ENCODE measurements around the gene TMEM147. TPM values are rescaled to one million over a fixed set of nuclear protein-coding genes. Genes with fewer than 3 reads are reported as not detected.

The TMEM147 gene
- total RNA-seq, 1 experiment from 2014 or later = 157 TPM

- POLR2A ChIA-PET = no interaction called here
- intact Hi-C loops (cut with micrococcal nuclease; ENCODE audit: unreplicated experiment) (no loop called here), in situ Hi-C loops (cut with HindIII; ENCODE audit: low pct_unique_long_range_greater_than_20kb, low sequenced_read_pairs) (no loop called here)
- no TSS peak for BruUV-seq (replicated peaks)
- TF ChIP-seq SIN3A (IDR thresholded peaks at IDR 0.05; ENCODE audit: borderline replicate concordance, insufficient read depth, low read depth, low read length) (no peak), TCF7L2 (IDR thresholded peaks at IDR 0.05; ENCODE audit: low read depth, low read length) (no peak), POLR2AphosphoS5 (IDR thresholded peaks at IDR 0.05; ENCODE audit: low read depth, low read length) (no peak), CTCF (IDR thresholded peaks at IDR 0.05) (no peak)
- CTCF ChIA-PET = no interaction called here
- no peaks in the 10 kb centered on the region for H3K27me3 ChIP-seq (ENCODE audit: control insufficient read depth, insufficient read depth, low read length)
- peaks cover 4% of the 10 kb centered on the region; the same call in 1 of the 2 replicates for H3K36me3 ChIP-seq (ENCODE audit: control insufficient read depth, insufficient read depth, low read length)
- no peak for ATAC-seq
- peaks cover 6% of the 10 kb centered on the region; the same call in 1 of the 2 replicates for H3K4me1 ChIP-seq (ENCODE audit: control insufficient read depth, insufficient read depth, low read length)
- DNase-seq (ENCODE audit: low read depth, low spot score) = no peak
- no peak overlapping the region for H3K4me3 ChIP-seq (ENCODE audit: low read depth in 2 of 2, low read length in 2 of 2)
- no peaks in the 10 kb centered on the region for H3K9me3 ChIP-seq (ENCODE audit: control insufficient read depth, insufficient read depth, low read depth, low read length)
- no peak overlapping the region for H3K27ac ChIP-seq (ENCODE audit: low read length)
These were observed 5.6 kb upstream of the TMEM147 start for GRCh38 chr19:35539850-35540249.

DNA sequence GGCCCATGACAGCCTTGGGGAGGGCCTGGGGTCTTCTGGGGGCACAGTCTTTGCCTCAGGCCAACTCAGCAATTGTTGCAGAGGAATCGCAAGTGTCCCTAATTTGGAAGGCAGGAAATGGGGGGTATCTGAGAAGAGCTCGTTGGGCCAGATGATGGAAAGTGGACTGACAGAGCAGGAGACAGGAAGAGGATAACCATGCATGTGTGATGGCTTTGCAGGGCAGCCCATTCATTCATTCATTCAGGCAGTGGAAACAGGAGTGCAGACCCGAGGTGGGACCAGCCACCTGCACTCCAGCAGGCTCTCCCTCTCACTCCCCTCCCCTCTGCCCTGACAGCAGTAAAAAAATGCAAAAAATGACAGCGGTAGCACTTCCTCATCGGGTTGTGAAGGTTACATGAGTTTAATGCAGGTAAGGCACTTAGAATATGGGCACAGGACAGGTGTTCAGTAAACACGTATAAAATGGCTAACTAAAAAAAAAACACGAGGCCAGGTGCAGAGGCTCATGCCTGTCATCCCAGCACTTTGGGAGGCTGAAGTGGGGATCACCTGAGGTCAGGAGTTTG, 5.0 kb upstream of the TMEM147 start:
- no TSS peak for BruUV-seq (replicated peaks)

More for the DNA sequence above, 5.0 kb upstream of the TMEM147 start:
- in situ Hi-C loops (cut with HindIII; ENCODE audit: low pct_unique_long_range_greater_than_20kb, low sequenced_read_pairs) = no loop called here
- H3K27ac ChIP-seq (ENCODE audit: low read length) = no peak overlapping the region
- DNase-seq (ENCODE audit: low read depth, low spot score) = no peak
- intact Hi-C loops (cut with micrococcal nuclease; ENCODE audit: unreplicated experiment) = no loop called here
- H3K9me3 ChIP-seq (ENCODE audit: control insufficient read depth, insufficient read depth, low read depth, low read length) = no peaks in the 10 kb centered on the region
- peaks cover 6% of the 10 kb centered on the region; the same call in 1 of the 2 replicates for H3K4me1 ChIP-seq (ENCODE audit: control insufficient read depth, insufficient read depth, low read length)
- ATAC-seq = no peak
- CTCF ChIA-PET = no interaction called here
- TF ChIP-seq CTCF (IDR thresholded peaks at IDR 0.05) (no peak), TCF7L2 (IDR thresholded peaks at IDR 0.05; ENCODE audit: low read depth, low read length) (no peak)
- TF ChIP-seq, protein P1, sequence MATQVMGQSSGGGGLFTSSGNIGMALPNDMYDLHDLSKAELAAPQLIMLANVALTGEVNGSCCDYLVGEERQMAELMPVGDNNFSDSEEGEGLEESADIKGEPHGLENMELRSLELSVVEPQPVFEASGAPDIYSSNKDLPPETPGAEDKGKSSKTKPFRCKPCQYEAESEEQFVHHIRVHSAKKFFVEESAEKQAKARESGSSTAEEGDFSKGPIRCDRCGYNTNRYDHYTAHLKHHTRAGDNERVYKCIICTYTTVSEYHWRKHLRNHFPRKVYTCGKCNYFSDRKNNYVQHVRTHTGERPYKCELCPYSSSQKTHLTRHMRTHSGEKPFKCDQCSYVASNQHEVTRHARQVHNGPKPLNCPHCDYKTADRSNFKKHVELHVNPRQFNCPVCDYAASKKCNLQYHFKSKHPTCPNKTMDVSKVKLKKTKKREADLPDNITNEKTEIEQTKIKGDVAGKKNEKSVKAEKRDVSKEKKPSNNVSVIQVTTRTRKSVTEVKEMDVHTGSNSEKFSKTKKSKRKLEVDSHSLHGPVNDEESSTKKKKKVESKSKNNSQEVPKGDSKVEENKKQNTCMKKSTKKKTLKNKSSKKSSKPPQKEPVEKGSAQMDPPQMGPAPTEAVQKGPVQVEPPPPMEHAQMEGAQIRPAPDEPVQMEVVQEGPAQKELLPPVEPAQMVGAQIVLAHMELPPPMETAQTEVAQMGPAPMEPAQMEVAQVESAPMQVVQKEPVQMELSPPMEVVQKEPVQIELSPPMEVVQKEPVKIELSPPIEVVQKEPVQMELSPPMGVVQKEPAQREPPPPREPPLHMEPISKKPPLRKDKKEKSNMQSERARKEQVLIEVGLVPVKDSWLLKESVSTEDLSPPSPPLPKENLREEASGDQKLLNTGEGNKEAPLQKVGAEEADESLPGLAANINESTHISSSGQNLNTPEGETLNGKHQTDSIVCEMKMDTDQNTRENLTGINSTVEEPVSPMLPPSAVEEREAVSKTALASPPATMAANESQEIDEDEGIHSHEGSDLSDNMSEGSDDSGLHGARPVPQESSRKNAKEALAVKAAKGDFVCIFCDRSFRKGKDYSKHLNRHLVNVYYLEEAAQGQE (IDR thresholded peaks at IDR 0.05; ENCODE audit: insufficient read depth in 1 of 2, low read depth in 2 of 2, low read length in 1 of 2) = no peak
- no peak overlapping the region for H3K4me3 ChIP-seq (ENCODE audit: low read depth in 2 of 2, low read length in 2 of 2)
- POLR2A ChIA-PET = no interaction called here
- H3K36me3 ChIP-seq (ENCODE audit: control insufficient read depth, insufficient read depth, low read length) = peaks cover 4% of the 10 kb centered on the region; the same call in 1 of the 2 replicates
- no peaks in the 10 kb centered on the region for H3K27me3 ChIP-seq (ENCODE audit: control insufficient read depth, insufficient read depth, low read length)

All from Panc1 (cell line).